B cell (primary cell): Measurements from ENCODE around the gene CISH. TPM values are rescaled to one million over a fixed set of nuclear protein-coding genes. Genes with fewer than 3 reads are reported as not detected.

Experiments used
- ATAC-seq: fragments of 200-7000 bp; cut with Tn5 transposase; one replicate; pipeline ENCODE4 v1.10.0; 2021; ENCODE audit warnings: low read depth, mild to moderate bottlenecking, moderate number of reproducible peaks, moderate library complexity
- CTCF ChIA-PET: fragments of 350-600 bp; sonication (Branson Sonifier 250); formaldehyde crosslinking; loops from one replicate; lab custom pipeline; 2021; ENCODE audit warnings: antibody characterized with exemption, inconsistent platforms; lab: Charles Lee
- POLR2A ChIA-PET: fragments of 350-600 bp; sonication (Branson Sonifier 250); formaldehyde crosslinking; loops from one replicate; lab custom pipeline; 2021; ENCODE audit warnings: antibody characterized with exemption; lab: Charles Lee
- DNase-seq: peaks from one replicate; pipeline ENCODE4 v3.0.0; 2013
- H2AFZ ChIP-seq: 2 replicates; pipeline ENCODE4 v1.6.1; 2012; ENCODE audit warnings: mild to moderate bottlenecking, low read depth, low read length; ENCODE audit not compliant: insufficient read depth, poor library complexity, severe bottlenecking
- H3K27ac ChIP-seq, 2 donors: 1 replicate in 1 of 2; 2 replicates in 1 of 2; pipeline ENCODE4 v1.5.1; 2012 to 2013; ENCODE audit warnings: low read length in 2 of 2, mild to moderate bottlenecking in 2 of 2, moderate library complexity in 1 of 2
- H3K27me3 ChIP-seq, 4 experiments: fragments of 200-600 bp in 1 of 4; sonication (generic) in 1 of 4; replicated peaks in 1 of 4; 1 replicate in 2 of 4; 2 replicates in 2 of 4; pipeline versions ENCODE4 v1.6.1 to v1.7.0; 2013 to 2016; ENCODE audit warnings: low read length in 3 of 4, mild to moderate bottlenecking in 2 of 4, mixed read lengths in 1 of 4, moderate library complexity in 1 of 4; ENCODE audit not compliant: insufficient read depth in 4 of 4, control insufficient read depth in 3 of 4; ENCODE audit errors: control extremely low read depth in 1 of 4
- H3K36me3 ChIP-seq, 2 experiments: replicated peaks in 1 of 2; 1 replicate in 1 of 2; 2 replicates in 1 of 2; pipeline versions ENCODE4 v1.6.1 to v1.7.1; 2013; ENCODE audit warnings: low read length in 1 of 2; ENCODE audit not compliant: insufficient read depth in 2 of 2, control insufficient read depth in 1 of 2; ENCODE audit errors: control extremely low read depth in 1 of 2, extremely low read depth in 1 of 2
- H3K4me1 ChIP-seq, 2 donors: fragments of 200-600 bp in 1 of 2; sonication (generic) in 1 of 2; 1 replicate in 1 of 2; 2 replicates in 1 of 2; pipeline versions ENCODE4 v1.5.1 to v1.6.1; 2013 to 2017; ENCODE audit warnings: low read length in 2 of 2; ENCODE audit not compliant: control insufficient read depth in 2 of 2, insufficient read depth in 2 of 2
- H3K4me2 ChIP-seq: replicated peaks from 2 replicates; pipeline ENCODE3; 2012; ENCODE audit warnings: mild to moderate bottlenecking, low read depth, low read length; ENCODE audit not compliant: poor library complexity, severe bottlenecking
- H3K4me3 ChIP-seq, 5 experiments: fragments of 200-600 bp in 1 of 5; sonication (generic) in 1 of 5; 1 replicate in 3 of 5; 2 replicates in 2 of 5; pipeline versions ENCODE4 v1.5.1 to v1.7.0; 2011 to 2016; ENCODE audit warnings: low read length in 4 of 5, mild to moderate bottlenecking in 4 of 5, low read depth in 2 of 5, control low read depth in 1 of 5, moderate library complexity in 1 of 5; ENCODE audit not compliant: insufficient read depth in 1 of 5; ENCODE audit errors: control extremely low read depth in 1 of 5, extremely low read depth in 1 of 5
- H3K79me2 ChIP-seq: fragments of 200-600 bp; sonication (generic); one replicate; pipeline ENCODE4 v1.6.0; 2016; ENCODE audit warnings: low read length; ENCODE audit not compliant: control insufficient read depth, insufficient read depth
- H3K9ac ChIP-seq: fragments of 200-600 bp; sonication (generic); 2 replicates; pipeline ENCODE4 v1.6.1; 2017; ENCODE audit warnings: mild to moderate bottlenecking, low read length, moderate library complexity
- H3K9me3 ChIP-seq, 3 donors: one replicate each; pipeline versions ENCODE4 v1.6.1 to v1.7.1; 2013; ENCODE audit warnings: low read length in 2 of 3; ENCODE audit not compliant: control insufficient read depth in 2 of 3, insufficient read depth in 1 of 3; ENCODE audit errors: control extremely low read depth in 1 of 3
- H4K20me1 ChIP-seq: 2 replicates; pipeline ENCODE4 v1.6.0; 2012; ENCODE audit warnings: mild to moderate bottlenecking, low read length; ENCODE audit not compliant: insufficient read depth, control insufficient read depth, poor library complexity, severe bottlenecking
- H3K27ac Mint-ChIP-seq: one replicate; pipeline ENCODE4 v1.8.0; 2021; ENCODE audit warnings: mixed read lengths
- H3K27me3 Mint-ChIP-seq: one replicate; pipeline ENCODE4 v1.8.0; 2021; ENCODE audit warnings: mixed read lengths
- H3K4me1 Mint-ChIP-seq: one replicate; pipeline ENCODE4 v1.8.0; 2021; ENCODE audit warnings: mixed read lengths
- H3K4me3 Mint-ChIP-seq: one replicate; pipeline ENCODE4 v1.8.0; 2021; ENCODE audit warnings: mixed read lengths
- H3K9me3 Mint-ChIP-seq: one replicate; pipeline ENCODE4 v1.8.0; 2022; ENCODE audit warnings: mixed read lengths; ENCODE audit not compliant: insufficient read depth
- CTCF ChIP-seq: fragments of 200-600 bp; IDR thresholded peaks from one replicate; pipeline ENCODE4 v1.8.0; 2022; ENCODE audit warnings: antibody characterized with exemption, mild to moderate bottlenecking
- EZH2 ChIP-seq: IDR thresholded peaks from 2 replicates; pipeline ENCODE4 v1.6.1; 2012; ENCODE audit warnings: borderline replicate concordance, low read depth, mild to moderate bottlenecking, moderate library complexity, low read length; ENCODE audit not compliant: insufficient read depth, poor library complexity, severe bottlenecking
- WGBS: methylation state at CpG from one replicate; pipeline ENCODE4 v1.1.5; 2013; ENCODE audit warnings: missing lambda C conversion rate; ENCODE audit not compliant: insufficient coverage; 5-methylcytosine and 5-hydroxymethylcytosine counted together
- intact Hi-C: fragments of 100-400 bp; cut with micrococcal nuclease; formaldehyde crosslinking; loops from one replicate; pipeline ENCODE4 v1.10.0; 2022
- polyA plus RNA-seq: library from polyadenylated mRNA; depleted of rRNA; stranded (reverse); fragments of >200 nt; gene quantifications from 2 replicates; pipeline ENCODE4 v1.2.3, GENCODE V29; 2012
- total RNA-seq, 2 donors: library from RNA; stranded (reverse); fragments of 120-200 nt in 1 of 2; gene quantifications; 1 replicate in 1 of 2; 2 replicates in 1 of 2; pipeline versions ENCODE4 v1.2.3 to v1.2.4, GENCODE V29; 2013 to 2022

CISH gene
- total and polyA plus RNA-seq, 2 donors (not counting 1 experiment from before 2014, with no cell fraction given) = 2.3 to 3.5 TPM

- Histone ChIP-seq H3K79me2 (peaks cover 26% of the 10 kb centered on the region), H2AFZ (no peak overlapping the region), H3K9ac (no peak overlapping the region), H3K4me3 (no peak overlapping the region), H3K9me3 (no peaks in the 10 kb centered on the region), H4K20me1 (no peaks in the 10 kb centered on the region), H3K4me1 (peaks cover 34 to 49% of the 10 kb centered on the region in 2 donors), H3K4me2 (no peak overlapping the region), H3K27ac (no peak overlapping the region), H3K27me3 (no peaks in the 10 kb centered on the region), H3K36me3 (peaks cover 0 to 4% of the 10 kb centered on the region in 2 experiments)
- H3K4me1 Mint-ChIP-seq = peaks cover 45% of the 10 kb centered on the region
- TF ChIP-seq EZH2 (no peak), CTCF (no peak)
- 92% methylated on average over 29 of the region's 29 CpGs for WGBS
- H3K4me3 Mint-ChIP-seq = no peak overlapping the region
- CTCF ChIA-PET = interaction anchor here (9.8 to 17.6 kb wide), 2 partner anchors 17 to 33 kb away, joined by 204 to 541 read pairs; partner anchors contain the start of genes C3orf18 and HEMK1
- no peak for ATAC-seq
- no peak overlapping the region for H3K27ac Mint-ChIP-seq
- no peak for DNase-seq
- H3K27me3 Mint-ChIP-seq = no peaks in the 10 kb centered on the region
- intact Hi-C loops = no loop called here
- H3K9me3 Mint-ChIP-seq = no peaks in the 10 kb centered on the region
- POLR2A ChIA-PET = no interaction called here
Measured at GRCh38 chr3:50607271-50608091, 4.1 kb downstream of the CISH start.

GRCh38 chr3:50606596-50606995 is 5.0 kb downstream of the CISH start:
- H3K9me3 Mint-ChIP-seq = no peaks in the 10 kb centered on the region
- Histone ChIP-seq H3K4me1 (peaks cover 34 to 52% of the 10 kb centered on the region in 2 donors), H3K27ac (no peak overlapping the region), H2AFZ (no peak overlapping the region), H3K9me3 (no peaks in the 10 kb centered on the region), H3K79me2 (peaks cover 26% of the 10 kb centered on the region), H3K4me3 (no peak overlapping the region), H3K9ac (no peak overlapping the region), H3K4me2 (no peak overlapping the region), H3K27me3 (no peaks in the 10 kb centered on the region), H3K36me3 (peaks cover 0 to 4% of the 10 kb centered on the region in 2 experiments), H4K20me1 (no peaks in the 10 kb centered on the region)
- intact Hi-C loops = no loop called here
- DNase-seq (no peak), ATAC-seq (no peak)
- ChIA-PET POLR2A (no interaction called here), CTCF (interaction anchor here (1.0 to 17.6 kb wide), 3 partner anchors 8 to 32 kb away, joined by 3 to 541 read pairs (median 6); partner anchors contain the start of genes C3orf18 and HEMK1)
- no peak overlapping the region for H3K4me3 Mint-ChIP-seq
- WGBS = 43% methylated on average over 5 of the region's 6 CpGs
- no peak overlapping the region for H3K27ac Mint-ChIP-seq
- TF ChIP-seq CTCF = no peak
- TF ChIP-seq EZH2 = no peak
- no peaks in the 10 kb centered on the region for H3K27me3 Mint-ChIP-seq
- peaks cover 42% of the 10 kb centered on the region for H3K4me1 Mint-ChIP-seq
